GM18502 (cell line): ENCODE data around the gene ORC1.
"Not testable (repeated sequence)": the region's sequence is repeated elsewhere in the genome, so short reads cannot be mapped to it uniquely, and the experiment has no call there.

Source experiments
- ATAC-seq: cut with Tn5 transposase; IDR thresholded peaks from one replicate; pipeline ENCODE4 v1.9.1; 2021; ENCODE audit warnings: mild to moderate bottlenecking; ENCODE audit not compliant: unreplicated experiment, poor library complexity

Gene ORC1

GRCh38 chr1:52393174-52393573 is 11.0 kb downstream of the ORC1 start:
- no peak for ATAC-seq

GRCh38 chr1:52386458-52386857 is 17.8 kb downstream of the ORC1 start:
- ATAC-seq, result no peak

- ATAC-seq, result no peak
These were observed 18.8 kb downstream of the ORC1 start for GRCh38 chr1:52385376-52385775.

GRCh38 chr1:52369851-52370250 is 34.4 kb downstream of the ORC1 start:
- ATAC-seq, result not testable (repeated sequence)

GRCh38 chr1:52368383-52369172 is 35.6 kb downstream of the ORC1 start:
- peak; percentile 25 for ATAC-seq

GRCh38 chr1:52367272-52367671 is 37.0 kb downstream of the ORC1 start:
- no peak for ATAC-seq

GRCh38 chr1:52366517-52366827 is 37.8 kb downstream of the ORC1 start:
- no peak for ATAC-seq

- peak; percentile 92 for ATAC-seq
These were observed 38.3 kb downstream of the ORC1 start, which contains the start of gene CC2D1B for GRCh38 chr1:52365746-52366516. Gene CC2D1B, minus strand, starts transcription at chr1:52366205. Its CDS starts 1,585 bp downstream, at chr1:52364620.

- ATAC-seq, result no peak
These were observed 39.0 kb downstream of the ORC1 start for GRCh38 chr1:52365071-52365745.

- no peak for ATAC-seq
These were observed 39.9 kb downstream of the ORC1 start for GRCh38 chr1:52364235-52364839.

- ATAC-seq, result no peak
These were observed 43.6 kb downstream of the ORC1 start for GRCh38 chr1:52360595-52360968.

- ATAC-seq, result no peak
These were observed 44.3 kb downstream of the ORC1 start for GRCh38 chr1:52359676-52360594.

- no peak for ATAC-seq
These were observed 45.2 kb downstream of the ORC1 start for GRCh38 chr1:52358851-52359497.

- ATAC-seq, result no peak
These were observed 46.8 kb downstream of the ORC1 start for GRCh38 chr1:52357397-52357796.

GRCh38 chr1:52356818-52357355 is 47.3 kb downstream of the ORC1 start:
- no peak for ATAC-seq

GRCh38 chr1:52355847-52356505 is 48.2 kb downstream of the ORC1 start:
- no peak for ATAC-seq

- ATAC-seq, result no peak
These were observed 48.8 kb downstream of the ORC1 start for GRCh38 chr1:52355436-52355835.

GRCh38 chr1:52352690-52353089 is 51.5 kb downstream of the ORC1 start:
- no peak for ATAC-seq
